ENCODE measurements around the gene TMBIM4.

DNA sequence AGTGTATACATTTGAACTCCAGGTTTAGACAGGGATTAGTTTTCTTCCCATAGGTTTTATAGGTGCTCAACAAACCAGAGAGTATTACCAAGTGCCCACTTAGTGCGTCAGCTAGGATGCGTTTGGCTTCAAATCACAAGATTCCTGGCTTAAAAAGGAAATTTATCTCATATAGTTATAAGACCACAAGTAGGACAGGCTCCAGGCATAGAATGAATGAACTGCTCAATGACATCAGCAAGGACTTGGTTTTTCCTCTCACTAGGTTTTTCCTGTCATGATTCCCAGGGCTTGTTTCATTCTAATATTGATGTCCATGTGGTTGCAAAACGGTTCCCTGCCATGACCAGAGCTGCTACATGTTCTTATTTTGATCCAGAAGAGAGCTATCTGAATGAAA lies 13.2 kb upstream of the TMBIM4 start:
- TF ChIP-seq CTCF (IDR thresholded peaks at IDR 0.05) (no peak), ATF1 (CRISPR knock-in tag; IDR thresholded peaks at IDR 0.05) (no peak), JUN (CRISPR knock-in tag; IDR thresholded peaks at IDR 0.05) (no peak), FOXJ3 (CRISPR knock-in tag; IDR thresholded peaks at IDR 0.05; ENCODE audit: borderline replicate concordance) (no peak), SP1 (CRISPR knock-in tag; conservative IDR thresholded peaks at IDR 0.05) (no peak), ZNF512 (CRISPR knock-in tag; IDR thresholded peaks at IDR 0.05; ENCODE audit: borderline replicate concordance) (no peak), ELF4 (CRISPR knock-in tag; IDR thresholded peaks at IDR 0.05; ENCODE audit: low read depth) (no peak)
- TF ChIP-seq, protein P1, sequence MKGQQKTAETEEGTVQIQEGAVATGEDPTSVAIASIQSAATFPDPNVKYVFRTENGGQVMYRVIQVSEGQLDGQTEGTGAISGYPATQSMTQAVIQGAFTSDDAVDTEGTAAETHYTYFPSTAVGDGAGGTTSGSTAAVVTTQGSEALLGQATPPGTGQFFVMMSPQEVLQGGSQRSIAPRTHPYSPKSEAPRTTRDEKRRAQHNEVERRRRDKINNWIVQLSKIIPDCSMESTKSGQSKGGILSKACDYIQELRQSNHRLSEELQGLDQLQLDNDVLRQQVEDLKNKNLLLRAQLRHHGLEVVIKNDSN (CRISPR knock-in tag; IDR thresholded peaks at IDR 0.05): no peak
- TF ChIP-seq, protein P2, sequence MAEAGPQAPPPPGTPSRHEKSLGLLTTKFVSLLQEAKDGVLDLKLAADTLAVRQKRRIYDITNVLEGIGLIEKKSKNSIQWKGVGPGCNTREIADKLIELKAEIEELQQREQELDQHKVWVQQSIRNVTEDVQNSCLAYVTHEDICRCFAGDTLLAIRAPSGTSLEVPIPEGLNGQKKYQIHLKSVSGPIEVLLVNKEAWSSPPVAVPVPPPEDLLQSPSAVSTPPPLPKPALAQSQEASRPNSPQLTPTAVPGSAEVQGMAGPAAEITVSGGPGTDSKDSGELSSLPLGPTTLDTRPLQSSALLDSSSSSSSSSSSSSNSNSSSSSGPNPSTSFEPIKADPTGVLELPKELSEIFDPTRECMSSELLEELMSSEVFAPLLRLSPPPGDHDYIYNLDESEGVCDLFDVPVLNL (CRISPR knock-in tag; IDR thresholded peaks at IDR 0.05; ENCODE audit: borderline replicate concordance, low read depth): no peak
